Esophagus squamous epithelium (tissue), 4 donors: ENCODE data around the gene MPL.

ENCODE experiments used
- POLR2A ChIP-seq, 4 donors: fragments of 450-650 bp; IDR thresholded peaks; one replicate each; pipeline ENCODE4 v1.6.1; 2017; ENCODE audit warnings: antibody characterized with exemption in 4 of 4, mild to moderate bottlenecking in 4 of 4, moderate library complexity in 3 of 4
- TF ChIP-seq, protein P1 (sequence below), 6 experiments: fragments of 450-650 bp in 4 of 6; fragments of 200-600 bp in 2 of 6; sonication (generic) in 2 of 6; IDR thresholded peaks; one replicate each; pipeline ENCODE4 v1.5.1; 2016 to 2019; ENCODE audit warnings: antibody characterized with exemption in 6 of 6, mild to moderate bottlenecking in 4 of 6, moderate library complexity in 4 of 6

DNA sequence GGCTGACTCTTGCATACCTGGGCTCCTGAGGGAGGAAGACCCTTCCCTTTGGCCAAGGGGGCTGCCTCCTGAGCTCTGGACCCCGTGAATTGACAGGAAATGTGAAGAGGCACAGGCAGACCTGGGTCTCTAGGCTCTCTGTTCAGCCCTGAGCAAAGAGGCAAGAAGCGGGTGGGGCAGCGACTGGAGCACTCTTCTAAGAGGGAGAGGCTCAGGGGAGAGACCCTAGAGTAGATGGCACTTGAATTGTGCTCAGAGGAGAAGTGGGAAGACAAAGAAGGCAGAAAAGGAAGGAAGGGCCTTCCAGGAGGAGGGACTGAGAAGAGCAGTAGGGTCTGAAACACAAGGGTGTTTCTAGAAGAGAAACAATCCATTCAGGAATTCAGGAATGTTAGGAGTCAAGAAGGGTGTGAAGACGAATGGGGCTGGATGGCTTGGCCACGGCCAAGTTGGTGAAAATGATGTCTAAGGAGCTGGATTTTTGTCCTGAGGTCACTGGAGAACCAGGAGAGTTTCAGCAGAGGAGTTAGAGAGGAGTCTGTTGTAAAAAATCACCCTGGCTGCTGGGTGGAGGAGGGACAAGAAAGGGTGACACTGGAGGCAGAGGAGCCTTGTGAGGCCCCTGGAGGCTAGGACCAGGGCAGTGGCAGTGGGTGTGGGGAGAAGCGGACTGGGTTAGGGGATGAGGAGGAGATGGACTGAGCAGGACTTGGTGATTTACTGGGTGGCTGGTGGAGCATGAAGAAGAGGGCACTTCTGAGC, 31.5 kb upstream of the MPL start:
- TF ChIP-seq, protein P1, sequence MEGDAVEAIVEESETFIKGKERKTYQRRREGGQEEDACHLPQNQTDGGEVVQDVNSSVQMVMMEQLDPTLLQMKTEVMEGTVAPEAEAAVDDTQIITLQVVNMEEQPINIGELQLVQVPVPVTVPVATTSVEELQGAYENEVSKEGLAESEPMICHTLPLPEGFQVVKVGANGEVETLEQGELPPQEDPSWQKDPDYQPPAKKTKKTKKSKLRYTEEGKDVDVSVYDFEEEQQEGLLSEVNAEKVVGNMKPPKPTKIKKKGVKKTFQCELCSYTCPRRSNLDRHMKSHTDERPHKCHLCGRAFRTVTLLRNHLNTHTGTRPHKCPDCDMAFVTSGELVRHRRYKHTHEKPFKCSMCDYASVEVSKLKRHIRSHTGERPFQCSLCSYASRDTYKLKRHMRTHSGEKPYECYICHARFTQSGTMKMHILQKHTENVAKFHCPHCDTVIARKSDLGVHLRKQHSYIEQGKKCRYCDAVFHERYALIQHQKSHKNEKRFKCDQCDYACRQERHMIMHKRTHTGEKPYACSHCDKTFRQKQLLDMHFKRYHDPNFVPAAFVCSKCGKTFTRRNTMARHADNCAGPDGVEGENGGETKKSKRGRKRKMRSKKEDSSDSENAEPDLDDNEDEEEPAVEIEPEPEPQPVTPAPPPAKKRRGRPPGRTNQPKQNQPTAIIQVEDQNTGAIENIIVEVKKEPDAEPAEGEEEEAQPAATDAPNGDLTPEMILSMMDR (IDR thresholded peaks at IDR 0.05) = no peak
- no peak for TF ChIP-seq POLR2A (IDR thresholded peaks at IDR 0.05)
